Keratinocyte (primary cell): ENCODE measurements around the gene SEC14L3. TPM values are rescaled to one million over a fixed set of nuclear protein-coding genes. Genes with fewer than 3 reads are reported as not detected.

Source experiments
- DNase-seq: peaks from one replicate; pipeline ENCODE4 v3.0.0-alpha.2; 2011; ENCODE audit warnings: low read depth, missing footprints, low spot score
- FAIRE-seq: peaks from 2 replicates; lab custom pipeline; 2011; peaks lifted over from hg19 to GRCh38; lab: Jason Lieb, UNC
- H2AFZ ChIP-seq: 2 replicates; pipeline ENCODE4 v1.6.0; 2012; ENCODE audit warnings: low read length, control low read depth, inconsistent platforms; ENCODE audit not compliant: control insufficient read depth
- H3K27ac ChIP-seq: 2 replicates; pipeline ENCODE4 v1.5.1; 2011; ENCODE audit warnings: low read length; ENCODE audit not compliant: control insufficient read depth, insufficient read depth
- H3K27me3 ChIP-seq: 3 replicates; pipeline ENCODE4 v1.6.0; 2011; ENCODE audit warnings: low read length; ENCODE audit not compliant: control insufficient read depth, insufficient read depth; ENCODE audit errors: extremely low read depth
- H3K36me3 ChIP-seq, 2 experiments: 2 replicates in 1 of 2; 3 replicates in 1 of 2; pipeline ENCODE4 v1.5.1; 2011; ENCODE audit warnings: low read length in 2 of 2, mild to moderate bottlenecking in 1 of 2; ENCODE audit not compliant: control insufficient read depth in 2 of 2, insufficient read depth in 2 of 2; ENCODE audit errors: extremely low read depth in 1 of 2
- H3K4me1 ChIP-seq: 3 replicates; pipeline ENCODE4 v1.5.1; 2011; ENCODE audit warnings: low read length; ENCODE audit not compliant: control insufficient read depth, insufficient read depth; ENCODE audit errors: extremely low read depth
- H3K4me2 ChIP-seq: 3 replicates; pipeline ENCODE4 v1.6.0; 2011; ENCODE audit warnings: low read depth, low read length; ENCODE audit not compliant: control insufficient read depth, insufficient read depth; ENCODE audit errors: extremely low read depth
- H3K4me3 ChIP-seq, 3 experiments: fragments of 200-600 bp in 1 of 3; sonication (generic) in 1 of 3; 2 replicates in 2 of 3; 3 replicates in 1 of 3; pipeline ENCODE4 v1.5.1; 2011 to 2016; ENCODE audit warnings: low read length in 3 of 3, mild to moderate bottlenecking in 3 of 3, control low read depth in 2 of 3, inconsistent platforms in 1 of 3, low read depth in 1 of 3, mixed read lengths in 1 of 3, mixed run types in 1 of 3, moderate library complexity in 1 of 3; ENCODE audit not compliant: control insufficient read depth in 2 of 3, insufficient read depth in 2 of 3; ENCODE audit errors: extremely low read depth in 1 of 3
- H3K79me2 ChIP-seq: 2 replicates; pipeline ENCODE4 v1.6.0; 2012; ENCODE audit warnings: low read length; ENCODE audit not compliant: control insufficient read depth, insufficient read depth
- H3K9ac ChIP-seq: 3 replicates; pipeline ENCODE4 v1.6.0; 2011; ENCODE audit warnings: low read length; ENCODE audit not compliant: control insufficient read depth, insufficient read depth; ENCODE audit errors: extremely low read depth
- H3K9me1 ChIP-seq: 3 replicates; pipeline ENCODE4 v1.6.0; 2011; ENCODE audit warnings: low read length; ENCODE audit not compliant: control insufficient read depth, insufficient read depth; ENCODE audit errors: extremely low read depth
- H3K9me3 ChIP-seq: 2 replicates; pipeline ENCODE4 v1.5.1; 2012; ENCODE audit warnings: low read depth, low read length; ENCODE audit not compliant: control insufficient read depth
- H4K20me1 ChIP-seq: 3 replicates; pipeline ENCODE4 v1.6.0; 2011; ENCODE audit warnings: low read length; ENCODE audit not compliant: control insufficient read depth, insufficient read depth; ENCODE audit errors: extremely low read depth
- EZH2 ChIP-seq: IDR thresholded peaks from one replicate; pipeline ENCODE4 v1.6.1; 2012; ENCODE audit warnings: inconsistent platforms, mild to moderate bottlenecking, low read length, moderate library complexity
- dilution Hi-C: fragments of 300-500 bp; cut with MboI; formaldehyde crosslinking; loops from one replicate; pipeline ENCODE4 v1.7.0; 2020; ENCODE audit warnings: low sequenced_read_pairs; ENCODE audit not compliant: extremely low pct_ligation_motif_present
- polyA plus RNA-seq, 5 experiments: library from polyadenylated mRNA; depleted of rRNA in 3 of 5; stranded (reverse) in 3 of 5; stranded (forward) in 1 of 5; unstranded in 1 of 5; fragments of >200 nt; gene quantifications; 1 replicate in 1 of 5; 2 replicates in 3 of 5; 3 replicates in 1 of 5; pipeline versions ENCODE4 v1.2.1 to v1.2.3, GENCODE V29; 2011 to 2012; ENCODE audit warnings: missing spikeins in 2 of 5, low read depth in 1 of 5, low replicate concordance in 1 of 5
- TF ChIP-seq, protein P1 (sequence below), 3 experiments: IDR thresholded peaks in 1 of 3; conservative IDR thresholded peaks in 1 of 3; optimal IDR thresholded peaks in 1 of 3; 2 replicates in 2 of 3; 3 replicates in 1 of 3; pipeline versions ENCODE3 to v1.5.1; 2011; ENCODE audit warnings: low read length in 3 of 3, mild to moderate bottlenecking in 3 of 3, moderate library complexity in 2 of 3, control low read depth in 1 of 3, inconsistent platforms in 1 of 3; ENCODE audit not compliant: insufficient read depth in 2 of 3; ENCODE audit errors: extremely low read depth in 1 of 3

Gene SEC14L3
- polyA plus RNA-seq, 1 donor (not counting 4 experiments of a cell fraction or from before 2014, with no cell fraction given) = not detected

- Histone ChIP-seq H3K9me3 (no peaks in the 10 kb centered on the region), H3K4me1 (peaks cover 18% of the 10 kb centered on the region), H3K36me3 (peaks cover 0 to 3% of the 10 kb centered on the region in 2 experiments), H3K9ac (no peak overlapping the region), H3K27me3 (no peaks in the 10 kb centered on the region), H3K27ac (no peak overlapping the region), H3K9me1 (no peaks in the 10 kb centered on the region), H2AFZ (no peak overlapping the region), H4K20me1 (no peaks in the 10 kb centered on the region), H3K4me2 (no peak overlapping the region), H3K79me2 (no peaks in the 10 kb centered on the region), H3K4me3 (no peak overlapping the region)
- DNase-seq (no peak), FAIRE-seq (no peak)
- dilution Hi-C loops = no loop called here
- TF ChIP-seq EZH2 = no peak
- TF ChIP-seq, protein P1, sequence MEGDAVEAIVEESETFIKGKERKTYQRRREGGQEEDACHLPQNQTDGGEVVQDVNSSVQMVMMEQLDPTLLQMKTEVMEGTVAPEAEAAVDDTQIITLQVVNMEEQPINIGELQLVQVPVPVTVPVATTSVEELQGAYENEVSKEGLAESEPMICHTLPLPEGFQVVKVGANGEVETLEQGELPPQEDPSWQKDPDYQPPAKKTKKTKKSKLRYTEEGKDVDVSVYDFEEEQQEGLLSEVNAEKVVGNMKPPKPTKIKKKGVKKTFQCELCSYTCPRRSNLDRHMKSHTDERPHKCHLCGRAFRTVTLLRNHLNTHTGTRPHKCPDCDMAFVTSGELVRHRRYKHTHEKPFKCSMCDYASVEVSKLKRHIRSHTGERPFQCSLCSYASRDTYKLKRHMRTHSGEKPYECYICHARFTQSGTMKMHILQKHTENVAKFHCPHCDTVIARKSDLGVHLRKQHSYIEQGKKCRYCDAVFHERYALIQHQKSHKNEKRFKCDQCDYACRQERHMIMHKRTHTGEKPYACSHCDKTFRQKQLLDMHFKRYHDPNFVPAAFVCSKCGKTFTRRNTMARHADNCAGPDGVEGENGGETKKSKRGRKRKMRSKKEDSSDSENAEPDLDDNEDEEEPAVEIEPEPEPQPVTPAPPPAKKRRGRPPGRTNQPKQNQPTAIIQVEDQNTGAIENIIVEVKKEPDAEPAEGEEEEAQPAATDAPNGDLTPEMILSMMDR (optimal IDR thresholded peaks at IDR 0.05 in 1 of 3, IDR thresholded peaks at IDR 0.05 in 1 of 3, conservative IDR thresholded peaks at IDR 0.05 in 1 of 3; ENCODE audit: extremely low read depth in 1 of 3, insufficient read depth in 2 of 3, low read length in 3 of 3) = no peak
Measured at GRCh38 chr22:30429887-30430286, 41.9 kb downstream of the SEC14L3 start.

DNA sequence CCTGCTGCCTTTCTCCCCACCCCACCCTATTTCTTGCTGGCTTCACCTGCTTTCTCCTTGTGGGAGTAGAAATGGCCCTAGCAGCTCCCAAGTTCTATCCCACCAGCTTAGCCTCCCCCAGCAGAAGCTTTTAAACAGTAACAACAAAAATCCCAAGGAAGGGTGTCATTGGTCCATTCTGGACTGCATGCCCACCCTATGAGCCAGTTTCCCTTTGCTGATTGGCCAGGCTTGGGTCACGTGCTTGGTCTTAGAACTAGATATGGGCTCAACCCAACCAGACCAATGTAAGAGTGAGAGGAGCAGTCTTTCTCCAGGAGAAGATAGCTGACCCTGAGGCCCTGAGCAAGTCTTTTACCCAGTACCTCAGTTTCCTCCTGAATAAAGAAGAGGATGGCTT lies 43.9 kb downstream of the SEC14L3 start:
- no peaks in the 10 kb centered on the region for H3K27me3 ChIP-seq
- no peaks in the 10 kb centered on the region for H3K79me2 ChIP-seq
- H3K9me1 ChIP-seq = no peaks in the 10 kb centered on the region
- H3K4me3 ChIP-seq = no peak overlapping the region
- no peak overlapping the region for H2AFZ ChIP-seq
- FAIRE-seq = no peak
- H3K4me1 ChIP-seq = peaks cover 34% of the 10 kb centered on the region
- dilution Hi-C loops = no loop called here
- no peak overlapping the region for H3K9ac ChIP-seq
- H4K20me1 ChIP-seq = no peaks in the 10 kb centered on the region
- no peak for DNase-seq
- no peak for TF ChIP-seq EZH2
- TF ChIP-seq, protein P1 (optimal IDR thresholded peaks at IDR 0.05 in 1 of 3, IDR thresholded peaks at IDR 0.05 in 1 of 3, conservative IDR thresholded peaks at IDR 0.05 in 1 of 3; ENCODE audit: extremely low read depth in 1 of 3, insufficient read depth in 2 of 3, low read length in 3 of 3) = no peak
- no peaks in the 10 kb centered on the region for H3K9me3 ChIP-seq
- H3K36me3 ChIP-seq = peaks cover 0 to 3% of the 10 kb centered on the region in 2 experiments
- no peak overlapping the region for H3K4me2 ChIP-seq
- H3K27ac ChIP-seq = no peak overlapping the region
